H9 (cell line): ENCODE results near the gene PIK3C2B. TPM values are rescaled to one million over a fixed set of nuclear protein-coding genes. Genes with fewer than 3 reads are reported as not detected.

ENCODE experiments used
- DNase-seq: peaks from one replicate; pipeline ENCODE4 v3.0.0-alpha.2; 2017
- H2AFZ ChIP-seq: one replicate; pipeline ENCODE4 v1.6.1; 2013; ENCODE audit warnings: mild to moderate bottlenecking, low read length, control low read depth, moderate library complexity
- H2AK5ac ChIP-seq: 2 replicates; pipeline ENCODE4 v1.6.1; 2013; ENCODE audit warnings: low read length, control low read depth, mixed read lengths; ENCODE audit not compliant: insufficient read length
- H2BK120ac ChIP-seq: one replicate; pipeline ENCODE4 v1.6.1; 2013; ENCODE audit warnings: low read depth, mild to moderate bottlenecking, low read length, control low read depth, inconsistent platforms; ENCODE audit not compliant: poor library complexity, severe bottlenecking
- H2BK12ac ChIP-seq: 2 replicates; pipeline ENCODE4 v1.6.1; 2013; ENCODE audit warnings: low read length, control low read depth, mixed read lengths, low read depth; ENCODE audit not compliant: insufficient read length
- H2BK15ac ChIP-seq: 2 replicates; pipeline ENCODE4 v1.6.1; 2013; ENCODE audit warnings: low read depth, low read length, control low read depth
- H2BK20ac ChIP-seq: one replicate; pipeline ENCODE4 v1.6.1; 2013; ENCODE audit warnings: low read depth, mild to moderate bottlenecking, low read length, control low read depth, inconsistent platforms; ENCODE audit not compliant: poor library complexity, severe bottlenecking
- H2BK5ac ChIP-seq: 2 replicates; pipeline ENCODE4 v1.6.1; 2013; ENCODE audit warnings: low read length, control low read depth, mixed read lengths; ENCODE audit not compliant: insufficient read length
- H3K14ac ChIP-seq: 2 replicates; pipeline ENCODE4 v1.6.1; 2013; ENCODE audit warnings: low read length, control low read depth; ENCODE audit not compliant: insufficient read depth
- H3K18ac ChIP-seq: 2 replicates; pipeline ENCODE4 v1.6.1; 2013; ENCODE audit warnings: low read depth, mild to moderate bottlenecking, mixed read lengths, low read length, control low read depth; ENCODE audit not compliant: insufficient read length
- H3K23ac ChIP-seq: 2 replicates; pipeline ENCODE4 v1.6.1; 2013; ENCODE audit warnings: low read length, control low read depth, mixed read lengths, low read depth; ENCODE audit not compliant: insufficient read length
- H3K23me2 ChIP-seq: 2 replicates; pipeline ENCODE4 v1.6.1; 2013; ENCODE audit warnings: low read depth, mild to moderate bottlenecking, mixed read lengths, low read length, control low read depth; ENCODE audit not compliant: insufficient read length, poor library complexity, severe bottlenecking
- H3K27ac ChIP-seq: 2 replicates; pipeline ENCODE4 v1.5.1; 2013; ENCODE audit warnings: low read length, control low read depth, mixed read lengths, low read depth; ENCODE audit not compliant: insufficient read length
- H3K27me3 ChIP-seq: 2 replicates; pipeline ENCODE4 v1.6.1; 2013; ENCODE audit warnings: low read length, control low read depth, inconsistent platforms; ENCODE audit not compliant: insufficient read depth
- H3K4ac ChIP-seq: 2 replicates; pipeline ENCODE4 v1.6.1; 2013; ENCODE audit warnings: low read depth, mild to moderate bottlenecking, control low read depth, inconsistent platforms, low read length, moderate library complexity
- H3K4me1 ChIP-seq: 2 replicates; pipeline ENCODE4 v1.6.1; 2013; ENCODE audit warnings: low read length, control low read depth, inconsistent platforms; ENCODE audit not compliant: insufficient read depth
- H3K4me2 ChIP-seq: 2 replicates; pipeline ENCODE4 v1.6.1; 2013; ENCODE audit warnings: low read length, control low read depth, mixed read lengths; ENCODE audit not compliant: insufficient read length, insufficient read depth
- H3K56ac ChIP-seq: 2 replicates; pipeline ENCODE4 v1.6.1; 2013; ENCODE audit warnings: low read depth, mild to moderate bottlenecking, mixed read lengths, low read length, control low read depth; ENCODE audit not compliant: insufficient read length
- H3K79me1 ChIP-seq: 2 replicates; pipeline ENCODE4 v1.6.1; 2013; ENCODE audit warnings: low read depth, mild to moderate bottlenecking, moderate library complexity, low read length, control low read depth, inconsistent platforms; ENCODE audit not compliant: insufficient read depth, poor library complexity, severe bottlenecking
- H3K79me2 ChIP-seq: 2 replicates; pipeline ENCODE4 v1.6.1; 2013; ENCODE audit warnings: low read length, control low read depth, inconsistent platforms; ENCODE audit not compliant: insufficient read depth
- H3K9ac ChIP-seq: 2 replicates; pipeline ENCODE4 v1.6.1; 2013; ENCODE audit warnings: low read length, control low read depth, mixed read lengths; ENCODE audit not compliant: insufficient read length; ENCODE audit errors: extremely low read depth
- H3K9me3 ChIP-seq: one replicate; pipeline ENCODE4 v1.6.1; 2013; ENCODE audit warnings: low read depth, low read length, inconsistent platforms; ENCODE audit not compliant: control insufficient read depth
- H3T11ph ChIP-seq: one replicate; pipeline ENCODE4 v1.6.1; 2013; ENCODE audit warnings: mild to moderate bottlenecking, low read length, control low read depth, inconsistent platforms
- H4K20me1 ChIP-seq: one replicate; pipeline ENCODE4 v1.6.1; 2013; ENCODE audit not compliant: control insufficient read depth, insufficient read length, insufficient read depth
- H4K5ac ChIP-seq: 2 replicates; pipeline ENCODE4 v1.6.1; 2013; ENCODE audit warnings: low read depth, mild to moderate bottlenecking, mixed read lengths, low read length, control low read depth; ENCODE audit not compliant: insufficient read length
- H4K8ac ChIP-seq: replicated peaks from 2 replicates; pipeline ENCODE4 v1.6.1; 2013; ENCODE audit warnings: low read length, control low read depth, mixed read lengths, low read depth; ENCODE audit not compliant: insufficient read length
- H4K91ac ChIP-seq: 2 replicates; pipeline ENCODE4 v1.6.1; 2013; ENCODE audit warnings: low read depth, mild to moderate bottlenecking, moderate library complexity, mixed read lengths, low read length, control low read depth; ENCODE audit not compliant: insufficient read length
- H3K27ac Mint-ChIP-seq, 3 experiments: 2 replicates in 2 of 3; 3 replicates in 1 of 3; pipeline ENCODE4 v1.8.0; 2020 to 2021; ENCODE audit warnings: mixed read lengths in 3 of 3, mild to moderate bottlenecking in 1 of 3, moderate library complexity in 1 of 3
- H3K27me3 Mint-ChIP-seq: 2 replicates; pipeline ENCODE4 v1.8.0; 2021; ENCODE audit warnings: low read depth, mild to moderate bottlenecking, moderate library complexity, mixed read lengths
- H3K36me3 Mint-ChIP-seq, 3 experiments: 2 replicates in 2 of 3; 3 replicates in 1 of 3; pipeline ENCODE4 v1.8.0; 2020 to 2021; ENCODE audit warnings: low read depth in 3 of 3, mixed read lengths in 3 of 3; ENCODE audit not compliant: insufficient read depth in 1 of 3
- H3K4me1 Mint-ChIP-seq, 2 experiments: 2 replicates each; pipeline ENCODE4 v1.8.0; 2020; ENCODE audit warnings: mixed read lengths in 2 of 2
- H3K4me3 Mint-ChIP-seq, 2 experiments: 2 replicates in 1 of 2; 3 replicates in 1 of 2; pipeline ENCODE4 v1.8.0; 2020 to 2021; ENCODE audit warnings: mild to moderate bottlenecking in 2 of 2, mixed read lengths in 2 of 2, moderate library complexity in 1 of 2
- H3K9me3 Mint-ChIP-seq, 2 experiments: 2 replicates in 1 of 2; 3 replicates in 1 of 2; pipeline ENCODE4 v1.8.0; 2020; ENCODE audit warnings: mild to moderate bottlenecking in 2 of 2, mixed read lengths in 2 of 2, moderate library complexity in 1 of 2
- WGBS: extraction: QIAGEN DNeasy Blood & Tissue Kit; methylation state at CpG from one replicate; pipeline ENCODE4 v1.1.7; 2013; ENCODE audit warnings: missing lambda C conversion rate, low lambda C conversion rate, mixed read lengths; ENCODE audit not compliant: insufficient read length; ENCODE audit errors: extremely low coverage; 5-methylcytosine and 5-hydroxymethylcytosine counted together
- total RNA-seq: library from RNA; stranded (reverse); gene quantifications from 2 replicates; pipeline ENCODE4 v1.2.1, GENCODE V29; 2021
- TF ChIP-seq, protein P1 (sequence below): fragments of 200-600 bp; sonication (generic); conservative IDR thresholded peaks from 3 replicates; pipeline ENCODE4 v1.8.0; 2021; ENCODE audit warnings: antibody characterized with exemption, mild to moderate bottlenecking

Gene PIK3C2B
- total RNA-seq, 1 experiment from 2014 or later = 13.1 TPM

DNA sequence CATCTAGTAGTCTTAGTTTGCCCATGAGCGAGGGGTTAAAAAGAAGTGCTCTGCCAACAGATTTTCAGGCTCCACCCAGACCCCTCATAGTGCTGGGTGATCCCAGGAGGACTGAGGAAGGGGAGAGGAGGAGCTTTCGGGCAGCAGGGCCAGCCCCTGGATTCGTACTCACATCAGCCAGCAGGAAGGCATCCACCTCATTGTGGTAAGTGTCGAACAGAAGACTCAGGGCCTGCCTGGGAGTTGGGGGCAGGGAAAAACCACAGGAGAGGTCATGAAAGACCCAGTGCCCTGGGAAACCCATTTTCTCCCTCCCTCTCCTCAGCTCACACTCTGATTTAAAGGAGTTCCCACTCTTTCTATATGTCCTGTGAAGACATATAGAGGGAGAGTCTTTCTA lies 34.9 kb downstream of the PIK3C2B start:
- Histone ChIP-seq H3K9me3 (no peaks in the 10 kb centered on the region), H3K27me3 (no peaks in the 10 kb centered on the region), H2AFZ (no peak overlapping the region), H3K14ac (no peak overlapping the region), H3K4me2 (no peak overlapping the region), H4K20me1 (no peaks in the 10 kb centered on the region), H4K5ac (no peak overlapping the region), H2BK15ac (no peak overlapping the region), H3K18ac (no peak overlapping the region), H3K4ac (no peak overlapping the region), H3K27ac (no peak overlapping the region), H3K23me2 (no peaks in the 10 kb centered on the region), H3K9ac (no peak overlapping the region), H3K4me1 (peaks cover under 1% of the 10 kb centered on the region; the same call in 1 of the 2 replicates), H2AK5ac (no peak overlapping the region), H3T11ph (no peak overlapping the region), H4K91ac (no peak overlapping the region), H3K56ac (no peak overlapping the region), H3K79me2 (no peaks in the 10 kb centered on the region), H4K8ac (no peak overlapping the region), H2BK120ac (no peak overlapping the region), H2BK12ac (no peak overlapping the region), H2BK20ac (no peak overlapping the region), H2BK5ac (no peak overlapping the region), H3K23ac (no peak overlapping the region), H3K79me1 (no peaks in the 10 kb centered on the region)
- H3K9me3 Mint-ChIP-seq = no peaks in the 10 kb centered on the region
- H3K27me3 Mint-ChIP-seq = no peaks in the 10 kb centered on the region
- no peak overlapping the region for H3K4me3 Mint-ChIP-seq
- TF ChIP-seq, protein P1, sequence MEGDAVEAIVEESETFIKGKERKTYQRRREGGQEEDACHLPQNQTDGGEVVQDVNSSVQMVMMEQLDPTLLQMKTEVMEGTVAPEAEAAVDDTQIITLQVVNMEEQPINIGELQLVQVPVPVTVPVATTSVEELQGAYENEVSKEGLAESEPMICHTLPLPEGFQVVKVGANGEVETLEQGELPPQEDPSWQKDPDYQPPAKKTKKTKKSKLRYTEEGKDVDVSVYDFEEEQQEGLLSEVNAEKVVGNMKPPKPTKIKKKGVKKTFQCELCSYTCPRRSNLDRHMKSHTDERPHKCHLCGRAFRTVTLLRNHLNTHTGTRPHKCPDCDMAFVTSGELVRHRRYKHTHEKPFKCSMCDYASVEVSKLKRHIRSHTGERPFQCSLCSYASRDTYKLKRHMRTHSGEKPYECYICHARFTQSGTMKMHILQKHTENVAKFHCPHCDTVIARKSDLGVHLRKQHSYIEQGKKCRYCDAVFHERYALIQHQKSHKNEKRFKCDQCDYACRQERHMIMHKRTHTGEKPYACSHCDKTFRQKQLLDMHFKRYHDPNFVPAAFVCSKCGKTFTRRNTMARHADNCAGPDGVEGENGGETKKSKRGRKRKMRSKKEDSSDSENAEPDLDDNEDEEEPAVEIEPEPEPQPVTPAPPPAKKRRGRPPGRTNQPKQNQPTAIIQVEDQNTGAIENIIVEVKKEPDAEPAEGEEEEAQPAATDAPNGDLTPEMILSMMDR = no peak
- peaks cover 30 to 33% of the 10 kb centered on the region in 2 experiments for H3K4me1 Mint-ChIP-seq
- no peak overlapping the region for H3K27ac Mint-ChIP-seq
- WGBS = no CpG with 5 or more reads among the region's 4 CpGs
- H3K36me3 Mint-ChIP-seq = peaks cover 14 to 39% (median 30%) of the 10 kb centered on the region in 3 experiments
- DNase-seq = no peak
